H4 (cell line): ENCODE results near the gene CAPZB. TPM values are rescaled to one million over a fixed set of nuclear protein-coding genes. Genes with fewer than 3 reads are reported as not detected.

Source experiments
- DNase-seq: peaks from one replicate; pipeline ENCODE4 v3.0.0-alpha.2; 2015; ENCODE audit warnings: low spot score
- total RNA-seq: library from RNA; depleted of rRNA; stranded (reverse); fragments of >200 nt; shearing (Covaris generic); gene quantifications from 2 replicates; pipeline ENCODE4 v1.2.3, GENCODE V29; 2014

The CAPZB gene
- total RNA-seq, 1 experiment from 2014 or later: 184 TPM

- peak; percentile 97 for DNase-seq
Measured at GRCh38 chr1:19448491-19449439, 36.6 kb downstream of the CAPZB start.

- no peak for DNase-seq
Measured at GRCh38 chr1:19447550-19447949, 37.8 kb downstream of the CAPZB start.

GRCh38 chr1:19445417-19446342 lies 39.7 kb downstream of the CAPZB start:
- peak; percentile 49 for DNase-seq

- peak; percentile 36 for DNase-seq
Measured at GRCh38 chr1:19444296-19445021, 40.9 kb downstream of the CAPZB start.

GRCh38 chr1:19443326-19443725 lies 42.0 kb downstream of the CAPZB start:
- no peak for DNase-seq

- DNase-seq: no peak
Measured at GRCh38 chr1:19442154-19443096, 42.9 kb downstream of the CAPZB start.

GRCh38 chr1:19441048-19441780 lies 44.1 kb downstream of the CAPZB start:
- DNase-seq: no peak

- DNase-seq: no peak
Measured at GRCh38 chr1:19439464-19440171, 45.7 kb downstream of the CAPZB start.

- no peak for DNase-seq
Measured at GRCh38 chr1:19438516-19439195, 46.7 kb downstream of the CAPZB start.

- no peak for DNase-seq
Measured at GRCh38 chr1:19437891-19438294, 47.4 kb downstream of the CAPZB start.

GRCh38 chr1:19436716-19437476 lies 48.4 kb downstream of the CAPZB start:
- DNase-seq: no peak

- DNase-seq: no peak
Measured at GRCh38 chr1:19435851-19436455, 49.4 kb downstream of the CAPZB start.

- no peak for DNase-seq
Measured at GRCh38 chr1:19435181-19435580, 50.2 kb downstream of the CAPZB start.

GRCh38 chr1:19433719-19433998 lies 51.7 kb downstream of the CAPZB start:
- no peak for DNase-seq

GRCh38 chr1:19432943-19433718 lies 52.2 kb downstream of the CAPZB start:
- no peak for DNase-seq

- peak; percentile 77 for DNase-seq
Measured at GRCh38 chr1:19430121-19431068, 54.9 kb downstream of the CAPZB start.
